Activated naive CD8-positive, alpha-beta T cell treated with anti-CD3 and anti-CD28 coated beads for 36 hours (primary cell): ENCODE results near the gene LHX4. TPM values are rescaled to one million over a fixed set of nuclear protein-coding genes. Genes with fewer than 3 reads are reported as not detected.

Source experiments
- DNase-seq: peaks from one replicate; pipeline ENCODE4 v3.0.0; 2021
- H3K27ac Mint-ChIP-seq: one replicate; pipeline ENCODE4 v1.8.0; 2022; ENCODE audit warnings: mild to moderate bottlenecking, moderate library complexity, mixed read lengths
- H3K27me3 Mint-ChIP-seq: one replicate; pipeline ENCODE4 v1.8.0; 2022; ENCODE audit warnings: mild to moderate bottlenecking, mixed read lengths
- H3K36me3 Mint-ChIP-seq: one replicate; pipeline ENCODE4 v1.8.0; 2021; ENCODE audit warnings: mild to moderate bottlenecking, mixed read lengths
- H3K4me1 Mint-ChIP-seq: one replicate; pipeline ENCODE4 v1.8.0; 2021; ENCODE audit warnings: mixed read lengths
- H3K4me3 Mint-ChIP-seq: one replicate; pipeline ENCODE4 v1.8.0; 2022; ENCODE audit warnings: mild to moderate bottlenecking, moderate library complexity, mixed read lengths
- H3K9me3 Mint-ChIP-seq: one replicate; pipeline ENCODE4 v1.8.0; 2022; ENCODE audit warnings: mixed read lengths
- total RNA-seq, 2 experiments: library from RNA; stranded (reverse); gene quantifications; one replicate each; pipeline ENCODE4 v1.2.3, GENCODE V29; 2021

The LHX4 gene
- total RNA-seq, 2 experiments from 2014 or later: not detected

DNA sequence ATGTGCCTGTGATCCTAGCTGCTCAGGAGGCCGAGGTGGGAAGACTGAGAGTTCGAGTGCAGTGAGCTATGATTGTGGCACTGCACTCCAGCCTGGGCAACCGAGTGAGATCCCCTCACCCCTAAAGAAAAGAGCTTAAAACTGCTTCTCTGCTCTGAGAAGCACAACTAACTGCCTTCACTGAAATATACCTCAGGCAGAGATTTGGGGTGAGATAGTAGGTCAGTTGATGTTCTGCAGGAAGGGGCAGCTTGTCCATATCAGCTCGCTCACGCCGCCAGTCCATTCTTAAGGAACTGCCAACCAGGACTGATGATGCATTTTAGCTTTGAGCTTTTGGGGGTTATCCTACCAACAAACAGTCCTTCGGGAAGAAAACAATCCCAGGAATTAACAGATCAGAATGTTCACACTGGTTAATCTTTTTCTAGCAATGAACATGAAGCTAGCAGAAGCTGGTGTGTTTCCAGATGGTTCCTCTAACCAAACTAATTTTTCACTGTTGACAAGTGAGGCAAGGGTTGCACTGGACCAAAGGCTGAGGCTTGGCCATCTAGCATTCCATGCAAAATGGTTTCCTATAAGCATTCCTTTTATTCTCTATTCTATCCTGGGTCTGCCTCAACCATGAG lies 31.6 kb downstream of the LHX4 start:
- no peak overlapping the region for H3K27ac Mint-ChIP-seq
- no peaks in the 10 kb centered on the region for H3K36me3 Mint-ChIP-seq
- no peak for DNase-seq
- no peak overlapping the region for H3K4me3 Mint-ChIP-seq
- no peaks in the 10 kb centered on the region for H3K27me3 Mint-ChIP-seq
- no peaks in the 10 kb centered on the region for H3K4me1 Mint-ChIP-seq
- H3K9me3 Mint-ChIP-seq: no peaks in the 10 kb centered on the region

DNA sequence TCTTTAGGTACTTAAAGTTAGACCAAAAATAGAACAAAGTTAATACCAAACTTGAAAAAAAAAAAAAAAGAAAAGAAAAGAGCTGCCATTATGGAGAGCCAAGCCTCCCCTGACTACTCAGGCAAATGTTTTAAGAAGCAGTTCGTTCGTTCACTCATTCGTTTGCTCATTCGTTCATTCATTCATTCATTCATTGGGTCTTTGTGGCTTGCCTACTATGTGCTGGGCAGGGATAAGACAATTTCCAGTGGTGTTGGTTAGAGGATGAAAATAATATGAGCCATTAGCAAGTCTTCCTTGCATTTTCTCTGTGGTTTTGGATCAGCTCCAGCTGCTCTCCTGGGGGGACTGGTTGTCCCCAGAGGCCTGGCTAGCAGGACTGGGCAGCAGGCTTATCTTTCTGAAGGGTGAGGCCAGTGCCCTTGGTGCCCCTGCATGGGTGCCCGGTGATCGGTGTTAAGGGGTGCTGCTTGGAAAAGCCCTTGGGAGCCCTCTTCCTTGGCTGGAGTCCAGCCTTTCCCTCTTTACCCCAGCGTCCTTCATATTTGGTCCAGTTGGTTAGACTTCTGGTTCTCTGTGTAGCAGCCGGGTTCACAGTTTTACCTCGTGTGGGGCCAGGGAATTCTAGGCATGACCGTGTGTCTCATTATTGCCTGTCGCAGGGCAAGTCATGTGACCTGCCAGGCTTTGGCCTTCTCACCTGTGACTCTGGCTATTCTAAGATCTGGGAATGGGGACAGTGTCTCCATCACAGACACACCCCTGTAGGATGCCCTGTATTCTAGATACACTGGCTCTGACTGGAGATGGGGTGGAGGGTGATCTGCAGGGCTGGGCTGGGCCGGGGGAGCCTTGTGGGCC lies 32.8 kb downstream of the LHX4 start:
- H3K36me3 Mint-ChIP-seq: no peaks in the 10 kb centered on the region
- H3K9me3 Mint-ChIP-seq: no peaks in the 10 kb centered on the region
- no peaks in the 10 kb centered on the region for H3K27me3 Mint-ChIP-seq
- no peak overlapping the region for H3K27ac Mint-ChIP-seq
- peaks cover 2% of the 10 kb centered on the region for H3K4me1 Mint-ChIP-seq
- no peak overlapping the region for H3K4me3 Mint-ChIP-seq
- DNase-seq: no peak

DNA sequence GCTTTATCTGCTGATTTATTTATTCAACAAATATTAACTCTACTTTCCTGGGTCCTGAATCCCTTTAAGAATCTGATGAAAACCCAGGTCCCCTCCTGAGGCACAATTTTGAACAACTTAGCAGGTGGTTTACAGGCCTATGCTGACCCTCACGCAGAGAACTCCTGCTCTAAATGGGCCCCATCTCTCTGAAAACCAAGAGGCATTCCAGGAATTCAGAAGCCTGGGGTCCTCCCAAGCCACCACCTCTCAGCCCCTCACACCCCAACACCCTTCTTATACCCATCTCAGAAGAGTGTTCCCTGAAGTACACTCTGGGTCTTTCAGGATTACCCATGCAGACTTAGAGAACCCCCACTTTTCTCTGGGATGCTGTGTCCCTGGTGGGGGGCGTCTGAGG lies 34.5 kb downstream of the LHX4 start:
- Mint-ChIP-seq H3K27me3 (no peaks in the 10 kb centered on the region), H3K36me3 (no peaks in the 10 kb centered on the region), H3K4me3 (no peak overlapping the region), H3K9me3 (no peaks in the 10 kb centered on the region), H3K4me1 (peaks cover 2% of the 10 kb centered on the region), H3K27ac (no peak overlapping the region)
- no peak for DNase-seq

- Mint-ChIP-seq H3K27me3 (no peaks in the 10 kb centered on the region), H3K9me3 (no peaks in the 10 kb centered on the region), H3K27ac (no peak overlapping the region), H3K36me3 (no peaks in the 10 kb centered on the region), H3K4me1 (peaks cover 2% of the 10 kb centered on the region), H3K4me3 (no peak overlapping the region)
- DNase-seq: no peak
Measured at GRCh38 chr1:180265201-180265600, 35.1 kb downstream of the LHX4 start.

DNA sequence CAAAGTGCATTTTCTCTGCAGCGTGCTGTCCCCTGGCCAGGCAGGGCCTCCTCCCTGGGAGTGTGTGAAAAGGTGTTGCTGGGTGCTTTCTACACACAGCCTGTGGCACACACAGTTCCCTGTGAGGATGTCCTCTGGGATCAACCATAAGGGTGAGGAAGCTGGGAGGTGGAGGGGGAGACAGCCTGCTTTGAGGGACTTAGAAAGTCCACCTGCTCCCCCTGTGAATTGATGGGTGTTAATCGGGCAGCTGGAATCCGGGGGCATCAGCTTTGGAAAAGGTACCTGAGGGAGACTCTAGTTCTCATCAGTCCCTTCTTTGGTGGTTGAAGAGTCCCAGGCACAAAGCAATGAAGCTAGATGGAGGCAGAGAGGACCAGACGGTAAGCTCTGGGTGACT lies 35.8 kb downstream of the LHX4 start:
- no peaks in the 10 kb centered on the region for H3K9me3 Mint-ChIP-seq
- no peaks in the 10 kb centered on the region for H3K27me3 Mint-ChIP-seq
- H3K27ac Mint-ChIP-seq: no peak overlapping the region
- no peaks in the 10 kb centered on the region for H3K36me3 Mint-ChIP-seq
- H3K4me1 Mint-ChIP-seq: peaks cover 5% of the 10 kb centered on the region
- no peak overlapping the region for H3K4me3 Mint-ChIP-seq
- DNase-seq: no peak

GRCh38 chr1:180266275-180267210 lies 36.5 kb downstream of the LHX4 start:
- peaks cover 5% of the 10 kb centered on the region for H3K4me1 Mint-ChIP-seq
- no peak overlapping the region for H3K4me3 Mint-ChIP-seq
- no peaks in the 10 kb centered on the region for H3K9me3 Mint-ChIP-seq
- no peak overlapping the region for H3K27ac Mint-ChIP-seq
- no peaks in the 10 kb centered on the region for H3K36me3 Mint-ChIP-seq
- no peaks in the 10 kb centered on the region for H3K27me3 Mint-ChIP-seq
- no peak for DNase-seq

DNA sequence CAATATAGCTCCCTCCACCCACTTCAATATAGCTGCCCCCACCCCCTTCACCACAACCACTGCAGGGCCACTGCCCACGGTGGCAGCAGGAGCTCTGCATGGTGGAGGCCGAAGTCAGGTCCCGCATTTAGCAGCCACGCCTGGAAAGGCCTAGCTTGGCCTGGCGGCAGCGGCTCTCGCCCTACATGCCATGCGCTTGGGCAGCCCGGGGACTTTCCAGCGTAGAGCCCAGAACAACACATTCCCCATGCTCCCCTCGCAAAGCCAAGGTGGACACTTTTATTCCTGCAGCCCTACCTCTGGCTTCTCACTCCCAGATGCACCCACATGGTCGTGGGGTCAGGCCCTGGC lies 37.1 kb downstream of the LHX4 start:
- Mint-ChIP-seq H3K4me1 (peaks cover 5% of the 10 kb centered on the region), H3K9me3 (no peaks in the 10 kb centered on the region), H3K27me3 (no peaks in the 10 kb centered on the region), H3K4me3 (no peak overlapping the region), H3K36me3 (no peaks in the 10 kb centered on the region), H3K27ac (no peak overlapping the region)
- DNase-seq: no peak

DNA sequence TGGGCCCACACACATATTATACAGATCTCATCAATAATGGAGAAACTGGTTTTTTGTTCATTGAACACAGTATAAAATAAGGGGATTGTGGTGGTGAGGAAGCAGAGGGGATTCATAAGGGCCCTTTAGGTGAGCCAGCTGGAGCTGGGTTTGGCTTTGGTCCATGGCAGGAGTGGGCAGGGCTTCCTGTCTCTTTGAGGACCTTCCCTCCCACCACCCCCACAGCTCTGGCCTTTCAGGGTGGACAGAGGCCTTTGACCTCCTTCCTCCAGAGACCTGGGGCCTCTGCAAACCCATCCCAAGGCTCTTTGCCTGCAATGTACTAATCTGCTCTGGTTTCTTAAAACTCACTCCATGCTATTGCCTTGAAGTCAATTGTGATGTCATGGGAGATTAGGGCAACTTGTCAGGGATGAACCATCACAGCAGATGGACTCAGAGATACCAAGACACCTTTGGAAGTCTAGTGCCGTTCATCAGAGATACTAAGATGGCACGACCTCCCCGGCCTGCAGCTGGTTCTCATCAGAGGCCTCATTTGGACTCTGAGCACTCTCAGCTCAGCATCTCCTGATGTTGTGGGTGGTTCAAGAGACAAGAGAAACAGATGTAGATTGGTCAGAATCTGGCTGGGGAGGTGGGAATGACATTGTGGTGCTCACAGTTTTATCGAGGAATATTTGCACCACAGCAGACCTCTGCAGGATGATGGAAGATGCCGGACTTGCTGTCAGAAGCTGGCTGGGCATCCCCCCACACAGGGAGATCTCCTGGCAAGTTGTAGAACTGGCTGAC lies 37.9 kb downstream of the LHX4 start:
- H3K36me3 Mint-ChIP-seq: no peaks in the 10 kb centered on the region
- peaks cover 5% of the 10 kb centered on the region for H3K4me1 Mint-ChIP-seq
- no peak overlapping the region for H3K4me3 Mint-ChIP-seq
- H3K27ac Mint-ChIP-seq: no peak overlapping the region
- no peaks in the 10 kb centered on the region for H3K9me3 Mint-ChIP-seq
- no peaks in the 10 kb centered on the region for H3K27me3 Mint-ChIP-seq
- no peak for DNase-seq

DNA sequence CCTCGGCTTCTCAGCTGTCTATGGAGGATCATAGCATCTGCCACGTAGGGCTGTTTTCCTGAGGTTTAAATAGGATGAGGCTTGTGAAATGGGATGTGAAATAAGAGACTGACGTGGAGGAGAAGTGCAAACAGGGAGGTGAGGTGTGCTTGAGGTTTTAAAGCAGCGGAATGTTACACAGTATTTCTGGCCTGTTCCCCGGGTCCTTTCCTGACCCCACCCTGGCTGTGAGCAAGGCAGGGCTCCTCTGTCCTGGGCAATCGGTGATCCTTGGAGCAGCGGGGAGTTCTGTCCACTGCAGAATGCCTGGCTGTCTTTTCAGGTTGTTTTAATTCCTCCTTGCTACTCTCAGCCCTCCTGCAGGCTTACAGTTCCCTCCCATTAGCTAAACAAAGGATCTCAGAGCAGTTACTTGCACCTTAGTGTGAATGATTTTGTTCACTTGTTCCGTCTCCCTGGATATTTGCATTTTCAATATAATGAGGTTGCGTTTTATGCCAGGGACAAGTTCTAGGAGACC lies 38.6 kb downstream of the LHX4 start:
- peaks cover 5% of the 10 kb centered on the region for H3K4me1 Mint-ChIP-seq
- H3K9me3 Mint-ChIP-seq: no peaks in the 10 kb centered on the region
- no peaks in the 10 kb centered on the region for H3K36me3 Mint-ChIP-seq
- no peak overlapping the region for H3K4me3 Mint-ChIP-seq
- H3K27ac Mint-ChIP-seq: no peak overlapping the region
- no peaks in the 10 kb centered on the region for H3K27me3 Mint-ChIP-seq
- DNase-seq: no peak

- Mint-ChIP-seq H3K27ac (peak overlapping the region; percentile 43), H3K4me1 (peaks cover 5% of the 10 kb centered on the region), H3K27me3 (no peaks in the 10 kb centered on the region), H3K9me3 (no peaks in the 10 kb centered on the region), H3K4me3 (no peak overlapping the region), H3K36me3 (peaks cover 3% of the 10 kb centered on the region)
- no peak for DNase-seq
Measured at GRCh38 chr1:180269645-180270529, 39.8 kb downstream of the LHX4 start.

DNA sequence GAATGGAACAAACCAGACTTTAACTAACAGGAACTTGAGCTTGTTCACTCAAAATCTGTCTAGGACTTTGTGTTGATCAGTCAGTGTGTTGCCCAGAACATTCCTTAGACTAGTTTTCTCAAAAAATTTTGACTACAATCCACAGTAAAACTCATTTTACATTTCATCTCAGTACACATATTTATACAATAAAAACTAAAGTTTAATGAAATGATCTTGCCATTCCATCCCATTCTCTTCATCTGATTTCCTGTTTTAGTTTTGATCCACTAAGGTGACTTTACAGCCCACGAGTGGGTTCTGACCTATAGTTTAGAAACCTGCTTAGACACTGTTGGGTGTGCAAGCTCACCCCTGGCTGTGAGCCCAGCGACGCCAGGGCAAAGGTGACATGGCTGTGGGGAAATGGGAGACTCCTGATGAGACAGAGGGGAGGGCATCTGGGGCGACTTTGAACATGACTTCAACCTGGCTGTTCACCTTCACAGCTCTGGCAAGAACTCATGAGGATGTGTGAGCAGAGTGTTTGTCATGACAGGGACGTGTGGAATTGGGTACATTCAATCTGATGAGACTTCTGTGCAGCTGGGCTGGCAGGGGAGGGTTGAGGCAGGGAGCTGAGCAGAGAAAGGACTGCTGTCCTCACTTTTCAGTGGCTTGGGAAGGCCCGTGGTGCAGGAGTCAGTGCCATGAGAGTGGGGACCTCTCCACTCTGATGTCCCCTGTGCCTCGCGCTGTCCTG lies 40.6 kb downstream of the LHX4 start:
- DNase-seq: no peak
- H3K9me3 Mint-ChIP-seq: no peaks in the 10 kb centered on the region
- peaks cover 6% of the 10 kb centered on the region for H3K36me3 Mint-ChIP-seq
- H3K27ac Mint-ChIP-seq: peak overlapping the region; percentile 43
- H3K4me1 Mint-ChIP-seq: peaks cover 5% of the 10 kb centered on the region
- H3K27me3 Mint-ChIP-seq: no peaks in the 10 kb centered on the region
- H3K4me3 Mint-ChIP-seq: no peak overlapping the region

DNA sequence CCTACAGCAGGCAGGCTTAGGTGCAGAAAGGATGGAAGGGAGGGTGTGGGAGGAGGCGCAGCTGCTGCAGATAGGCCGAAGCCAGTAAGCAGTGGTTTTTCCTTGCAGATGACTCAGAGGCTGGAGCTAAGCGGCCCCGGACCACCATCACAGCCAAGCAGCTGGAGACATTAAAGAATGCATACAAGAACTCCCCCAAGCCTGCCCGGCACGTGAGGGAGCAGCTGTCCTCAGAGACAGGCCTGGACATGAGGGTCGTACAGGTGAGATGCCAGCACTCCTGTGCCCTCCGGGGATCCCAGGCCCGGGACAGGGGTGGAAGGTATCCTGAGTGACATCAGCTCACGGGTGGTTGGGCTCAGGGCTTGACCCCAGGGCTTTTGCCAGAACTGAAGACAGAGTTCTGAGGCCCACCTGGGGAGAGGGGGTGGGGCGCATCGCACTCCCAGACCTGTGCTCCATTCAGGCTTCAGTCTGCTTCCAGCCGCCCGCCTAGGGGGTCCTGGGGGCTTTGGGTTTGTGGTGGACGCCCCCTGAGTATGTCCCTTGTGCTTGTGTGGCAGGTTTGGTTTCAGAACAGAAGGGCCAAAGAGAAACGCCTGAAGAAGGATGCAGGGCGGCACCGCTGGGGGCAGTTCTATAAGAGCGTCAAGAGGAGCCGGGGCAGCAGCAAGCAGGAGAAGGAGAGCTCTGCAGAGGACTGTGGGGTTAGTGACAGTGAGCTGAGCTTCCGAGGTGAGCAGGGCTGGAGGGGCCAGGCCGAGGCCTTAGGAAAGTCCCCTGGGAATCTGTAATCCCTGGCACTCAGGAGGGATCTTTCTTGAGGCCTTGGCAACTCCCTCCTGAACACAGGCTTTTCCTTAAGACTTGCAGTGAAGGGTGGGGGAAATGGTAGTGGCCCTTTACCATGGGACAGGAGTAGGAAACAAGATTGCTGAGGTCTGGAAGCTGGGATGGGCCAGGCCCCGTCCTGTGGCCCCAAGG lies 41.5 kb downstream of the LHX4 start:
- no peak overlapping the region for H3K4me3 Mint-ChIP-seq
- H3K27ac Mint-ChIP-seq: no peak overlapping the region
- H3K36me3 Mint-ChIP-seq: peaks cover 9% of the 10 kb centered on the region
- no peak for DNase-seq
- H3K4me1 Mint-ChIP-seq: peaks cover 5% of the 10 kb centered on the region
- H3K27me3 Mint-ChIP-seq: no peaks in the 10 kb centered on the region
- no peaks in the 10 kb centered on the region for H3K9me3 Mint-ChIP-seq
